NCI-H146 treated with DMSO at 0.1 percent for 48 hours (cell line): ENCODE measurements around the gene SAMD10.
"Not testable (repeated sequence)": the region's sequence is repeated elsewhere in the genome, so short reads cannot be mapped to it uniquely, and the experiment has no call there.

ENCODE experiments used
- DNase-seq: peaks from one replicate; lab custom pipeline; 2025; ENCODE audit not compliant: unreplicated experiment; lab: John Stamatoyannopoulos, UW

Gene SAMD10

GRCh38 chr20:64003960-64004725 lies 24.7 kb upstream of the SAMD10 start:
- peak; percentile 64 for DNase-seq

GRCh38 chr20:64001607-64002011 lies 22.2 kb upstream of the SAMD10 start:
- no peak for DNase-seq

GRCh38 chr20:64000906-64001305 lies 21.5 kb upstream of the SAMD10 start:
- DNase-seq: no peak

GRCh38 chr20:63982937-63983336 lies 3.5 kb upstream of the SAMD10 start:
- DNase-seq: no peak

- peak; percentile 96 for DNase-seq
Observed at GRCh38 chr20:63980806-63981728, 1.6 kb upstream of the SAMD10 start, which contains the start of gene PRPF6. Gene PRPF6 (plus strand): TSS chr20:63981132. CDS start chr20:63981246, 114 bp downstream.

GRCh38 chr20:63980317-63980805 lies 919 bp upstream of the SAMD10 start:
- no peak for DNase-seq

- no peak for DNase-seq
Observed at GRCh38 chr20:63979229-63979556, 249 bp downstream of the SAMD10 start.

GRCh38 chr20:63978319-63979228 lies 868 bp downstream of the SAMD10 start:
- peak; percentile 65 for DNase-seq

GRCh38 chr20:63977739-63978276 lies 1.6 kb downstream of the SAMD10 start:
- DNase-seq: no peak

GRCh38 chr20:63976980-63977738 lies 2.3 kb downstream of the SAMD10 start:
- no peak for DNase-seq

- DNase-seq: not testable (repeated sequence)
Observed at GRCh38 chr20:63976511-63976910, 2.9 kb downstream of the SAMD10 start.

- DNase-seq: peak; percentile 95
Observed at GRCh38 chr20:63974402-63975200, 4.8 kb downstream of the SAMD10 start.

- peak; percentile 74 for DNase-seq
Observed at GRCh38 chr20:63973636-63974401, 5.6 kb downstream of the SAMD10 start.

- no peak for DNase-seq
Observed at GRCh38 chr20:63973160-63973479, 6.3 kb downstream of the SAMD10 start.

GRCh38 chr20:63972312-63973159 lies 6.9 kb downstream of the SAMD10 start:
- DNase-seq: no peak

GRCh38 chr20:63971960-63972311 lies 7.5 kb downstream of the SAMD10 start:
- not testable (repeated sequence) for DNase-seq

- DNase-seq: no peak
Observed at GRCh38 chr20:63970714-63971431, 8.6 kb downstream of the SAMD10 start.
